Gastrocnemius medialis (tissue), 4 donors: ENCODE data around the gene S100A1. TPM values are rescaled to one million over a fixed set of nuclear protein-coding genes. Genes with fewer than 3 reads are reported as not detected.

ENCODE experiments used
- ATAC-seq, 2 donors: fragments of 150-250 bp; one replicate each; pipeline ENCODE4 v1.9.1; 2016
- DNase-seq, 2 donors: peaks; one replicate each; pipeline ENCODE4 v3.0.0-alpha.2; 2019
- H3K27ac ChIP-seq, 4 donors: fragments of 200-600 bp; sonication (generic); 1 replicate in 1 of 4; 2 replicates in 3 of 4; pipeline ENCODE4 v1.5.1; 2016 to 2018; ENCODE audit warnings: mild to moderate bottlenecking in 2 of 4, moderate library complexity in 1 of 4
- H3K27me3 ChIP-seq, 3 donors: fragments of 200-600 bp; sonication (generic) in 2 of 3; 1 replicate in 1 of 3; 2 replicates in 2 of 3; pipeline versions ENCODE4 v1.5.1 to v1.6.0; 2016 to 2019; ENCODE audit warnings: mild to moderate bottlenecking in 1 of 3, moderate library complexity in 1 of 3
- H3K36me3 ChIP-seq, 2 donors: fragments of 200-600 bp; sonication (generic) in 1 of 2; one replicate each; pipeline ENCODE4 v1.5.1; 2017 to 2018
- H3K4me1 ChIP-seq, 2 donors: fragments of 200-600 bp; sonication (generic) in 1 of 2; one replicate each; pipeline ENCODE4 v1.5.1; 2016 to 2017; ENCODE audit warnings: mild to moderate bottlenecking in 2 of 2
- H3K4me3 ChIP-seq, 4 donors: fragments of 200-600 bp; sonication (generic) in 3 of 4; 1 replicate in 1 of 4; 2 replicates in 3 of 4; pipeline ENCODE4 v1.5.1; 2016 to 2019; ENCODE audit warnings: mild to moderate bottlenecking in 2 of 4
- H3K9me3 ChIP-seq, 3 donors: fragments of 200-600 bp; sonication (generic) in 2 of 3; 1 replicate in 1 of 3; 2 replicates in 2 of 3; pipeline ENCODE4 v1.5.1; 2016 to 2019
- POLR2A ChIP-seq, 2 donors: fragments of 450-650 bp; IDR thresholded peaks; one replicate each; pipeline ENCODE4 v1.6.1; 2017; ENCODE audit warnings: antibody characterized with exemption in 2 of 2, mild to moderate bottlenecking in 2 of 2, moderate library complexity in 2 of 2
- in situ Hi-C, 4 donors: fragments of 200-750 bp; cut with MboI; loops; one replicate each; pipeline versions ENCODE4 v1.15.0 to v1.8.0; 2017; ENCODE audit warnings: low sequenced_read_pairs in 4 of 4
- intact Hi-C: fragments of 100-400 bp; cut with DNase I; formaldehyde crosslinking; loops from one replicate; pipeline ENCODE4 v1.15.1; 2023; ENCODE audit warnings: low total_unique reads
- total RNA-seq, 4 donors: library from RNA; depleted of rRNA; stranded (reverse); fragments of >200 nt; gene quantifications; one replicate each; pipeline versions ENCODE4 v1.1.0 to v1.2.3, GENCODE V29; 2016
- TF ChIP-seq, protein P1 (sequence below), 5 experiments: fragments of 450-650 bp in 3 of 5; fragments of 200-600 bp in 2 of 5; sonication (generic) in 2 of 5; IDR thresholded peaks in 4 of 5; conservative IDR thresholded peaks in 1 of 5; 1 replicate in 4 of 5; 2 replicates in 1 of 5; pipeline ENCODE4 v1.5.1; 2016 to 2019; ENCODE audit warnings: antibody characterized with exemption in 5 of 5, mild to moderate bottlenecking in 3 of 5, moderate library complexity in 3 of 5

The S100A1 gene
- total RNA-seq, 4 donors from 2014 or later: 390 to 932 (median 616) TPM

- TF ChIP-seq POLR2A (IDR thresholded peaks at IDR 0.05): no peak
- TF ChIP-seq, protein P1, sequence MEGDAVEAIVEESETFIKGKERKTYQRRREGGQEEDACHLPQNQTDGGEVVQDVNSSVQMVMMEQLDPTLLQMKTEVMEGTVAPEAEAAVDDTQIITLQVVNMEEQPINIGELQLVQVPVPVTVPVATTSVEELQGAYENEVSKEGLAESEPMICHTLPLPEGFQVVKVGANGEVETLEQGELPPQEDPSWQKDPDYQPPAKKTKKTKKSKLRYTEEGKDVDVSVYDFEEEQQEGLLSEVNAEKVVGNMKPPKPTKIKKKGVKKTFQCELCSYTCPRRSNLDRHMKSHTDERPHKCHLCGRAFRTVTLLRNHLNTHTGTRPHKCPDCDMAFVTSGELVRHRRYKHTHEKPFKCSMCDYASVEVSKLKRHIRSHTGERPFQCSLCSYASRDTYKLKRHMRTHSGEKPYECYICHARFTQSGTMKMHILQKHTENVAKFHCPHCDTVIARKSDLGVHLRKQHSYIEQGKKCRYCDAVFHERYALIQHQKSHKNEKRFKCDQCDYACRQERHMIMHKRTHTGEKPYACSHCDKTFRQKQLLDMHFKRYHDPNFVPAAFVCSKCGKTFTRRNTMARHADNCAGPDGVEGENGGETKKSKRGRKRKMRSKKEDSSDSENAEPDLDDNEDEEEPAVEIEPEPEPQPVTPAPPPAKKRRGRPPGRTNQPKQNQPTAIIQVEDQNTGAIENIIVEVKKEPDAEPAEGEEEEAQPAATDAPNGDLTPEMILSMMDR (IDR thresholded peaks at IDR 0.05 in 4 of 5, conservative IDR thresholded peaks at IDR 0.05 in 1 of 5): no peak
- peak overlapping the region; percentile 97 to 100 (median 100) for H3K27ac ChIP-seq
- peak overlapping the region; percentile 93 to 96 (median 96) for H3K4me3 ChIP-seq
These were observed 31.4 kb downstream of the S100A1 start for GRCh38 chr1:153659656-153660055.

GRCh38 chr1:153661111-153661708 lies 33.0 kb downstream of the S100A1 start:
- H3K27ac ChIP-seq: peak overlapping the region in 3 of 4 donors; percentile 7 to 35 (median 12)
- TF ChIP-seq, protein P1 (IDR thresholded peaks at IDR 0.05 in 4 of 5, conservative IDR thresholded peaks at IDR 0.05 in 1 of 5): no peak
- no peak for TF ChIP-seq POLR2A (IDR thresholded peaks at IDR 0.05)
- in situ Hi-C loops (loop anchor here in 2 of 4 donors (25.0 kb wide), 1 partner anchor 326 kb away; the partner anchor contains the start of genes JTB (in 2 of the 2), RAB13 (in 2 of the 2) and RPS27 (in 2 of the 2)), intact Hi-C loops (no loop called here)
- H3K9me3 ChIP-seq: no peaks in the 10 kb centered on the region
- DNase-seq (no peak), ATAC-seq (no peak)
- H3K4me3 ChIP-seq: no peak overlapping the region
- peaks cover 10 to 15% of the 10 kb centered on the region in 2 donors for H3K4me1 ChIP-seq
- H3K27me3 ChIP-seq: no peaks in the 10 kb centered on the region
- H3K36me3 ChIP-seq: peaks cover 9 to 57% of the 10 kb centered on the region in 2 donors

More at GRCh38 chr1:153659656-153660055, 31.4 kb downstream of the S100A1 start:
- Histone ChIP-seq H3K27me3 (no peaks in the 10 kb centered on the region), H3K4me1 (peaks cover 10 to 15% of the 10 kb centered on the region in 2 donors), H3K9me3 (no peaks in the 10 kb centered on the region), H3K36me3 (peaks cover 5 to 41% of the 10 kb centered on the region in 2 donors)
- intact Hi-C loops (no loop called here), in situ Hi-C loops (loop anchor here in 2 of 4 donors (25.0 kb wide), 1 partner anchor 328 kb away; the partner anchor contains the start of genes JTB (in 2 of the 2), RAB13 (in 2 of the 2) and RPS27 (in 2 of the 2))
- no peak for DNase-seq
- no peak for ATAC-seq

DNA sequence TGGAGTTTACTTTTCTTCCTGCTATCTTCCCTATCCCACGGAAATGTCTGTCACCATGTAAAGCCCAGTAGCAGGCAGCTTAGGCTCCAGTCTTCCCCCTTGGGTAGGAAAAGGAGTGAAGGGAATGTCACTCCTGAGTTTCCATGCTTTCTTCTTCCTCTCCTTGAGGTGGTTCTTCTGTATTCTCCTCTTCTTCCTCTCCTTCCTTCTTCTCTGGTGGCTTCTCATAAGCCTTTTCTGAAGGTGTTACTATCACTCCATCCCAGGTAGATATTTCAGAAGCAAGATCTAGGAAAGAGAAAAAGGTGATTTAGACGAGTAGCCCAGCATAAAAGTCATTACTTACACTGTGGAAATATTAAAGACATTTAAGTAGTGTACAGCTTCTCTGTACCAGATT lies 34.0 kb downstream of the S100A1 start:
- peaks cover 10 to 15% of the 10 kb centered on the region in 2 donors for H3K4me1 ChIP-seq
- ATAC-seq: no peak
- H3K36me3 ChIP-seq: peaks cover 9 to 67% of the 10 kb centered on the region in 2 donors
- intact Hi-C loops: no loop called here
- H3K27ac ChIP-seq: peak overlapping the region in 1 of 4 donors; percentile 5
- no peaks in the 10 kb centered on the region for H3K27me3 ChIP-seq
- in situ Hi-C loops: loop anchor here in 2 of 4 donors (25.0 kb wide), 1 partner anchor 325 kb away; the partner anchor contains the start of genes JTB (in 2 of the 2), RAB13 (in 2 of the 2) and RPS27 (in 2 of the 2)
- no peak for TF ChIP-seq POLR2A (IDR thresholded peaks at IDR 0.05)
- TF ChIP-seq, protein P1 (IDR thresholded peaks at IDR 0.05 in 4 of 5, conservative IDR thresholded peaks at IDR 0.05 in 1 of 5): no peak
- no peak for DNase-seq
- H3K9me3 ChIP-seq: no peaks in the 10 kb centered on the region
- H3K4me3 ChIP-seq: no peak overlapping the region

- intact Hi-C loops: no loop called here
- peak overlapping the region in 1 of 4 donors; percentile 45 for H3K27ac ChIP-seq
- peaks cover 9 to 77% of the 10 kb centered on the region in 2 donors for H3K36me3 ChIP-seq
- in situ Hi-C loops: loop anchor here in 2 of 4 donors (25.0 kb wide), 1 partner anchor 324 kb away; the partner anchor contains the start of genes JTB (in 2 of the 2), RAB13 (in 2 of the 2) and RPS27 (in 2 of the 2)
- H3K4me3 ChIP-seq: no peak overlapping the region
- H3K27me3 ChIP-seq: no peaks in the 10 kb centered on the region
- no peaks in the 10 kb centered on the region for H3K9me3 ChIP-seq
- TF ChIP-seq, protein P1 (IDR thresholded peaks at IDR 0.05 in 4 of 5, conservative IDR thresholded peaks at IDR 0.05 in 1 of 5): no peak
- TF ChIP-seq POLR2A (IDR thresholded peaks at IDR 0.05): no peak
- DNase-seq: no peak
- H3K4me1 ChIP-seq: peaks cover 10 to 11% of the 10 kb centered on the region in 2 donors
- no peak for ATAC-seq
These were observed 35.0 kb downstream of the S100A1 start for GRCh38 chr1:153663211-153663610.
